Measurements from ENCODE around the gene ERG.

The ERG gene

GRCh38 chr21:38430401-38430984 lies 67.8 kb downstream of the ERG start:
- no peak for DNase-seq

- DNase-seq: no peak
Observed at GRCh38 chr21:38429011-38429410, 69.3 kb downstream of the ERG start.

- no peak for DNase-seq
Observed at GRCh38 chr21:38428211-38428610, 70.1 kb downstream of the ERG start.

- no peak for DNase-seq
Observed at GRCh38 chr21:38424305-38425019, 73.8 kb downstream of the ERG start.

- no peak for DNase-seq
Observed at GRCh38 chr21:38422082-38422481, 76.2 kb downstream of the ERG start.

- DNase-seq: no peak
Observed at GRCh38 chr21:38420140-38420539, 78.1 kb downstream of the ERG start.

- no peak for DNase-seq
Observed at GRCh38 chr21:38417726-38418125, 80.6 kb downstream of the ERG start.

GRCh38 chr21:38416791-38417190 lies 81.5 kb downstream of the ERG start:
- DNase-seq: no peak

- DNase-seq: no peak
Observed at GRCh38 chr21:38413958-38414548, 84.2 kb downstream of the ERG start.

- DNase-seq: no peak
Observed at GRCh38 chr21:38410466-38410865, 87.8 kb downstream of the ERG start.

GRCh38 chr21:38409907-38410306 lies 88.4 kb downstream of the ERG start:
- no peak for DNase-seq

GRCh38 chr21:38404177-38404576 lies 94.1 kb downstream of the ERG start:
- no peak for DNase-seq

GRCh38 chr21:38402795-38403194 lies 95.5 kb downstream of the ERG start:
- no peak for DNase-seq

GRCh38 chr21:38402291-38402690 lies 96.0 kb downstream of the ERG start:
- DNase-seq: no peak

GRCh38 chr21:38401191-38401926 lies 96.9 kb downstream of the ERG start:
- DNase-seq: no peak

GRCh38 chr21:38400195-38400919 lies 97.9 kb downstream of the ERG start:
- no peak for DNase-seq

- DNase-seq: no peak
Observed at GRCh38 chr21:38399103-38399502, 99.2 kb downstream of the ERG start.

- no peak for DNase-seq
Observed at GRCh38 chr21:38396325-38396724, 102.0 kb downstream of the ERG start.

- no peak for DNase-seq
Observed at GRCh38 chr21:38395581-38395980, 102.7 kb downstream of the ERG start.

- DNase-seq: no peak
Observed at GRCh38 chr21:38392661-38393060, 105.6 kb downstream of the ERG start.

GRCh38 chr21:38389896-38390295 lies 108.4 kb downstream of the ERG start:
- DNase-seq: no peak

GRCh38 chr21:38389354-38389676 lies 109.0 kb downstream of the ERG start:
- DNase-seq: no peak

GRCh38 chr21:38388647-38389353 lies 109.5 kb downstream of the ERG start:
- no peak for DNase-seq
